Measurements from ENCODE around the gene CD163.
"Not testable (repeated sequence)": the region's sequence is repeated elsewhere in the genome, so short reads cannot be mapped to it uniquely, and the experiment has no call there.

CD163 gene

GRCh38 chr12:7448099-7448498 lies 55.5 kb downstream of the CD163 start:
- DNase-seq (ENCODE audit: low read depth), result no peak

- DNase-seq (ENCODE audit: low read depth), result no peak
Measured at GRCh38 chr12:7444537-7444936, 59.0 kb downstream of the CD163 start.

- no peak for DNase-seq (ENCODE audit: low read depth)
Measured at GRCh38 chr12:7444076-7444475, 59.5 kb downstream of the CD163 start, which contains the start of gene CD163L1. Gene CD163L1, minus strand, starts transcription at chr12:7444153. Its CDS starts 26 bp downstream, at chr12:7444127.

GRCh38 chr12:7441216-7441615 lies 62.4 kb downstream of the CD163 start:
- no peak for DNase-seq (ENCODE audit: low read depth)

- DNase-seq (ENCODE audit: low read depth), result peak; percentile 1
Measured at GRCh38 chr12:7439579-7440505, 63.7 kb downstream of the CD163 start.

GRCh38 chr12:7438291-7438995 lies 65.1 kb downstream of the CD163 start:
- not testable (repeated sequence) for DNase-seq (ENCODE audit: low read depth)

- not testable (repeated sequence) for DNase-seq (ENCODE audit: low read depth)
Measured at GRCh38 chr12:7437494-7437893, 66.1 kb downstream of the CD163 start.

- DNase-seq (ENCODE audit: low read depth), result no peak
Measured at GRCh38 chr12:7434670-7435069, 68.9 kb downstream of the CD163 start.

- no peak for DNase-seq (ENCODE audit: low read depth)
Measured at GRCh38 chr12:7433276-7433822, 70.2 kb downstream of the CD163 start.

GRCh38 chr12:7431993-7432685 lies 71.4 kb downstream of the CD163 start:
- no peak for DNase-seq (ENCODE audit: low read depth)
